ENCODE measurements around the gene NFIX.

Gene NFIX

DNA sequence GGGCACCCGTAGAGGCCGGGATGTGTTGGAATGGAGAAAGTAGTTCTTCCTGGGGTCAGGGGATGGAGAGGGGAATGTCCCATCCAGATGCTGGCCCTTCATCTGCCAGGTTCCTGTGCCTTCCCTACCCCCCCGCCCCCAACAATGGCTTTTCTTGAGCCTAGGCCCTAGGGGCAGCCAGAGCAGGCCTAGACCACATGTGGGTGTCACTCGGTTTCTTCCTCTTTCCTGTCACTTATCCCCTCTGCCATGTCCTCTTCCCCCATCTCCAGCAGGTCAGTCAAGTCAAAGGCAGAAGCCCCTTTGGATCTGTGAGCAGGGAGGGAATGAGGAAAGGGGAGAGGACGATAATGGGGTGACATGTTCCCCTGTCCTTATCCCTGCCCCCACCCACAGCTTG, 71.0 kb downstream of the NFIX start:
- TF ChIP-seq, protein P1, sequence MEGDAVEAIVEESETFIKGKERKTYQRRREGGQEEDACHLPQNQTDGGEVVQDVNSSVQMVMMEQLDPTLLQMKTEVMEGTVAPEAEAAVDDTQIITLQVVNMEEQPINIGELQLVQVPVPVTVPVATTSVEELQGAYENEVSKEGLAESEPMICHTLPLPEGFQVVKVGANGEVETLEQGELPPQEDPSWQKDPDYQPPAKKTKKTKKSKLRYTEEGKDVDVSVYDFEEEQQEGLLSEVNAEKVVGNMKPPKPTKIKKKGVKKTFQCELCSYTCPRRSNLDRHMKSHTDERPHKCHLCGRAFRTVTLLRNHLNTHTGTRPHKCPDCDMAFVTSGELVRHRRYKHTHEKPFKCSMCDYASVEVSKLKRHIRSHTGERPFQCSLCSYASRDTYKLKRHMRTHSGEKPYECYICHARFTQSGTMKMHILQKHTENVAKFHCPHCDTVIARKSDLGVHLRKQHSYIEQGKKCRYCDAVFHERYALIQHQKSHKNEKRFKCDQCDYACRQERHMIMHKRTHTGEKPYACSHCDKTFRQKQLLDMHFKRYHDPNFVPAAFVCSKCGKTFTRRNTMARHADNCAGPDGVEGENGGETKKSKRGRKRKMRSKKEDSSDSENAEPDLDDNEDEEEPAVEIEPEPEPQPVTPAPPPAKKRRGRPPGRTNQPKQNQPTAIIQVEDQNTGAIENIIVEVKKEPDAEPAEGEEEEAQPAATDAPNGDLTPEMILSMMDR (IDR thresholded peaks at IDR 0.05; ENCODE audit: extremely low read depth, insufficient read depth, missing control alignments): no peak
- DNase-seq (ENCODE audit: low spot score): no peak
- in situ Hi-C loops (cut with MboI; ENCODE audit: low pct_unique_long_range_greater_than_20kb, low sequenced_read_pairs, unreplicated experiment): no loop called here

DNA sequence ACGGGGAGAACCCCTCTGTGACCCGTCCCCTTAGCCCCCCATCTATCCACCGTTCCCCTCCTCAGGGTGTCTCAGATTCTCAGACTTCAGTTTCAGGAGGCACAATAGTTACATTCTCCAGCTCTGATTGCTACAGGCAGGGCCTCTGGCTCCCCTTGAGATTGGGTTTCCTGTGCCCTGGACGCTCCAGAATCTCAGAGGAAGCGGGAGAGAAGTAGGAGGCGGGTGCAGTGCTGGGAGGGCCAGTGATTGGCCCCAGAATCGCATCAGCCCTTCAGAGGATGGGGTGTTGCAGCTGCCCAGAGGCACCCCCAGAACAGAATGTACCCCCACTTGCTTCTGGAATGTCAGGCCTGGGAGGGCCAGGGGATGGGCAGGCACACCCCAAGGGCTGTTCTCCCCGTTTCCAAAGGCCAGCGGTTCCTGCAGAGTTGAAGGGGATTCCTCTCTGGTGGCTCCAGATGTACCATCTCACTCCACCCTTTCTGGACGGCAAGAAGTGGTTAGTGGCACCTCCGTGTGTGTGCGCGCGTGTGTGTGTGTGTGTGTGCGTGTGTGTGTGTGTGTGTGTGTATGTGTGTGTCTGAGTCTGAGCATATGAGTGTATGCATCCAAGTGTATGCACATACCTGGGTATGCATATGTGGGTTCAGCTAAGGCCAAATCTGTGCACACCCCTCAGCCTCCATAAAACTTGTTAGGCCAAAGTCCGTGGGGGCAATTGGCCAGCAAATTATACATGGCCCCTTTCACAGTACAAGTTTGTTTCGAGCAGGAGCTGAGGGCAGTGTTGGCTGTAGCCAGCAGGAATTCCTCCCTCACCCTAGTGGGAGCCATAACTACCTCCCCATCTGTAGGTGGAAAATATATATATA, 71.9 kb downstream of the NFIX start:
- in situ Hi-C loops (cut with MboI; ENCODE audit: low pct_unique_long_range_greater_than_20kb, low sequenced_read_pairs, unreplicated experiment): no loop called here
- DNase-seq (ENCODE audit: low spot score): no peak
- TF ChIP-seq, protein P1 (IDR thresholded peaks at IDR 0.05; ENCODE audit: extremely low read depth, insufficient read depth, missing control alignments): no peak

DNA sequence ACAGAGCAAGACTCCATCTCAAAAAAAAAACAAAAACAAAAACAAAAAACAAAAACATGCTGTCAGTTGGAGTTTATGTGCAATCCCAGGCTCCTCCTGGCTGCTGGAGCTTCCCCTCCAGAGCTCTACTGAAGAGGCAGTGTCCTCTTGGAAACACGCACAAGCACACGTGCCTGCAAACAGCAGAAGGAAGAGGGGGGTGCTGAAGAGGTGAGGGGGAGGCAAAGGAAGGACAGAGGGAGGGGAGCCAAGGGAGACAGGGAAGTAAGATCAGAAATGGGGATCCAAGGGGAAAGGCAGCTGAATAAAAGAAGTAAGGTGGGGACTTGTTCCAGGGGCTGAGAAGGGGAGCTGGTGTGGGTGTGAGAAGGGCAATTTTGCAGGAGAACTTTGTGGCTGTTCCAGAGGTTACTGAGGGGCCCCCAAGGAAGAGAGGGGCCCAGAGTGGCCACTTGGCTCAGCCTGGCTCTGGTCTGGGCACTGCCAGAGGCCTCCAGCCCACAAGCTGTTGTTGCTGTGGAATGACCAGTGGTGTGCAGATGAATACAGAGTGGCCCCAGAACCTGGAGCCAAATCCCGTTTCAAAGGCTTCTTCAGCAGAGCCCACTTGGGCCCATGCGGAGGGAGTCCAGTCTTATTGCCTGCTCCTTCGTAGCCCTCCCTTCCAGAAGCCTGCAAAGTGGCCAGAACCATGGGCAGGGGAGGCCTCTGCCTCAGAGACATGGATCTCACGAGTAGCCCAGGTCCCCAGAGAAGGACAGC, 73.0 kb downstream of the NFIX start:
- DNase-seq (ENCODE audit: low spot score): no peak
- in situ Hi-C loops (cut with MboI; ENCODE audit: low pct_unique_long_range_greater_than_20kb, low sequenced_read_pairs, unreplicated experiment): no loop called here
- TF ChIP-seq, protein P1 (IDR thresholded peaks at IDR 0.05; ENCODE audit: extremely low read depth, insufficient read depth, missing control alignments): no peak

DNA sequence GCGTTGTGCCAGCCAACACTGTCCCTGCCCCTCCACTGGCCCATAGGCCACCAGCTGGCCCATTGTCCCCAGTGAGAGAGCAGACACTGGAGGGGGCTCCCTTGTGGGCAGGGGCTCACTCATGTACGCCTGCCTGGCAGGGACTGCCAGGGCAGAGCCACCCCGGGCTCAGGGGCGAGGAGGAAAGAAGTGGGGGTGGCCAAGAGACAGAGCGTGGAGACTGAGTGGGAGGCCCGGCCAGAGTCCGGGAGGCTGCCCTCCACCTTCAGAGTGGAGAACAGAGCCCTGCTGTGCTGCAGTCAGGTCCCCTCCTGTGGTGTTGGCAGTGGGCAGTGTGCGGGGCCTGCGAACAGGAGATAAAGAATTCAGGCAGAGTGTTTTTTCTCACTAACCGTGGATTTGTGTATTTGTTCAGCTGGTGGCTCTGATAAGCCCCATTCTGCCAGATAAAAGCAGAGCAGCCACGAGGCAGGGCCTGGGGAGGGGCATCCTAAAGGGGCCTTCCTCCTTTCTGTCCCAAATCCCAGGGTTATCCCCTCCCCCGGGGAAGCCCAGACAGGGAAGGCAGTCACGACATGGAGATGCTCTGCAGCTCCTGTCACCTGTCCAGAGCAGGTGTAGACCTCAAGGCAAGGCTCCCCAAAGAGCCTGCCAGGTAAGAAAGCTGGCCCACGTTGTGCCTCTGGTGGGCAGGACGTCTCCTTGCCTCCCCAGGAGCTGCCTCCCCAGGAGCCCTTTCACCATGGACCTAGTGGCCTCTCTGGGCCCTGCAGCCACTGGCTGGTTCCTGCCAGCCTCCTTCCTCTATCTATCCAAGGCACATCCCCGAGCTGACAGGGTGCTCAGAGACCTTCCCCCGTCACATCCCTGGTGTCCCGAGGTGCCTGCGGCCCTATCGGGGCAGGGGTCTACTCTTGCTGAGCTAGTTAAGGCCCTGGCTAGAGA, 74.4 kb downstream of the NFIX start:
- DNase-seq (ENCODE audit: low spot score): no peak
- in situ Hi-C loops (cut with MboI; ENCODE audit: low pct_unique_long_range_greater_than_20kb, low sequenced_read_pairs, unreplicated experiment): no loop called here
- TF ChIP-seq, protein P1 (IDR thresholded peaks at IDR 0.05; ENCODE audit: extremely low read depth, insufficient read depth, missing control alignments): no peak

DNA sequence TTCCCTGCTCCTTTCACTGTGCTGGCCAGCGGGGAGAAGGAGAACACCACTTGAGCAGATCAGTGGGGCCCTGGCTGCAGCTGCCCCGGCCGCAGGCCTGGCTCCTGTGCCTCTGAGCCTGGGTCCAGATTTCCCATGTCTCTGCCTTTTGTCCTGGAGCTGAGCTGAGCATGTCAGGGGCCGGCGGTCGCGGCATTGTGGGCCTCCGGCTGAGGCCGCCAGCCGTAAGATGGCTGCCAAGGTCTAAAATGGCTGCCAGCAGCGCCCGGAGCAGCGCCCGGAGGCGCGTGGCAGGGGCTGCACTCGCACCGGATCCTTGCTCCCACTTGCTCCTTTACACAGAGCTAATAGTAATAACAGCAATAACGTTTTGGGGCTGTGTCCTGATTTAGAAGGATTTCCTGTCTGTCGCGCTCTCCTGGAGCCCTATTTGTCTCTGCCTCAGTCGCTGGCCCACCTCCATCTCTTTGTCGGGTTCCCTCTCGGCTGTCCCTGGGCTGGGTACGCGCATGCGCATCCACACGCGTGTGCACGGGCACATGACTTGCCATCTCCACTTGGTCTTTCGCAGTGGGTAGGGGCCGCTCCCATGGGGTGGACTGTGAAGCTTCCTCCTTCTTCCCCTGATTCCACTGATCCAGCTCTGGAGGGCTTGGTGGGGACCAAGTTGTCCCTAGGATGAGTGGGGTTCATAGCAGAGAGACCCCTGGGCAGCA, 75.3 kb downstream of the NFIX start:
- TF ChIP-seq, protein P1 (IDR thresholded peaks at IDR 0.05; ENCODE audit: extremely low read depth, insufficient read depth, missing control alignments): no peak

More for the DNA sequence above, 75.3 kb downstream of the NFIX start:
- DNase-seq (ENCODE audit: low spot score): no peak
- in situ Hi-C loops (cut with MboI; ENCODE audit: low pct_unique_long_range_greater_than_20kb, low sequenced_read_pairs, unreplicated experiment): no loop called here
